GM06990 (cell line): Measurements from ENCODE around the gene ADAM8.

ENCODE experiments used
- DNase-seq: peaks from one replicate; pipeline ENCODE4 v3.0.0-alpha.2; 2011; ENCODE audit not compliant: insufficient read length; ENCODE audit errors: extremely low read depth
- H3K27me3 ChIP-seq: replicated peaks from 2 replicates; pipeline ENCODE4 v1.6.0; 2011; ENCODE audit warnings: low read length; ENCODE audit not compliant: control insufficient read depth, insufficient read depth
- H3K36me3 ChIP-seq: 2 replicates; pipeline ENCODE4 v1.5.1; 2011; ENCODE audit warnings: low read length; ENCODE audit not compliant: control insufficient read depth, insufficient read depth
- H3K4me3 ChIP-seq: replicated peaks from 2 replicates; pipeline ENCODE4 v1.5.1; 2011; ENCODE audit warnings: low read depth, mild to moderate bottlenecking, control low read depth, low read length
- TF ChIP-seq, protein P1 (sequence below): IDR thresholded peaks from 2 replicates; pipeline ENCODE4 v1.5.1; 2011; ENCODE audit warnings: low read length, control low read depth, mild to moderate bottlenecking, inconsistent platforms; ENCODE audit not compliant: insufficient read depth, poor library complexity, severe bottlenecking

Gene ADAM8

DNA sequence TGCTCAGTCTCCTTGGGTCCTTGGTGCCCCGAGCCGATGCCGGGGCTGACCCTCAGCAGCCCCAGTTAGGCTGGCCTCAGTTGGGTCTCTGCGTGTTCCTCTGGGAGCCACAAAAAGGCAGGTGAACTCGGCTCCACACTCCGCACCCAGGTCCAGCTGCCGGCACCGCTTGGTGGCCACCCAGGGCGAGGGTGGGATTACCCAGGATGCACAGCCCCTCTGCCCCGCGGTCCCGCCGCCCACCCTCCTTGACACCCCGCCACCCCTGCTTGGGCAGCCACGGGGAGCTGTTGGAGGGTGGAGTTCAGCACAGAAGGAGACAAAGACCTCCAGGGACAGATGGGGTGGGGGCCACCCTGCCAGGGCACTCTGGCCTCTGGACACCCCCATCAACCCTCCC, 21.3 kb downstream of the ADAM8 start:
- H3K36me3 ChIP-seq = no peaks in the 10 kb centered on the region
- no peak for DNase-seq
- TF ChIP-seq, protein P1, sequence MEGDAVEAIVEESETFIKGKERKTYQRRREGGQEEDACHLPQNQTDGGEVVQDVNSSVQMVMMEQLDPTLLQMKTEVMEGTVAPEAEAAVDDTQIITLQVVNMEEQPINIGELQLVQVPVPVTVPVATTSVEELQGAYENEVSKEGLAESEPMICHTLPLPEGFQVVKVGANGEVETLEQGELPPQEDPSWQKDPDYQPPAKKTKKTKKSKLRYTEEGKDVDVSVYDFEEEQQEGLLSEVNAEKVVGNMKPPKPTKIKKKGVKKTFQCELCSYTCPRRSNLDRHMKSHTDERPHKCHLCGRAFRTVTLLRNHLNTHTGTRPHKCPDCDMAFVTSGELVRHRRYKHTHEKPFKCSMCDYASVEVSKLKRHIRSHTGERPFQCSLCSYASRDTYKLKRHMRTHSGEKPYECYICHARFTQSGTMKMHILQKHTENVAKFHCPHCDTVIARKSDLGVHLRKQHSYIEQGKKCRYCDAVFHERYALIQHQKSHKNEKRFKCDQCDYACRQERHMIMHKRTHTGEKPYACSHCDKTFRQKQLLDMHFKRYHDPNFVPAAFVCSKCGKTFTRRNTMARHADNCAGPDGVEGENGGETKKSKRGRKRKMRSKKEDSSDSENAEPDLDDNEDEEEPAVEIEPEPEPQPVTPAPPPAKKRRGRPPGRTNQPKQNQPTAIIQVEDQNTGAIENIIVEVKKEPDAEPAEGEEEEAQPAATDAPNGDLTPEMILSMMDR = no peak
- H3K27me3 ChIP-seq = no peaks in the 10 kb centered on the region
- no peak overlapping the region for H3K4me3 ChIP-seq

DNA sequence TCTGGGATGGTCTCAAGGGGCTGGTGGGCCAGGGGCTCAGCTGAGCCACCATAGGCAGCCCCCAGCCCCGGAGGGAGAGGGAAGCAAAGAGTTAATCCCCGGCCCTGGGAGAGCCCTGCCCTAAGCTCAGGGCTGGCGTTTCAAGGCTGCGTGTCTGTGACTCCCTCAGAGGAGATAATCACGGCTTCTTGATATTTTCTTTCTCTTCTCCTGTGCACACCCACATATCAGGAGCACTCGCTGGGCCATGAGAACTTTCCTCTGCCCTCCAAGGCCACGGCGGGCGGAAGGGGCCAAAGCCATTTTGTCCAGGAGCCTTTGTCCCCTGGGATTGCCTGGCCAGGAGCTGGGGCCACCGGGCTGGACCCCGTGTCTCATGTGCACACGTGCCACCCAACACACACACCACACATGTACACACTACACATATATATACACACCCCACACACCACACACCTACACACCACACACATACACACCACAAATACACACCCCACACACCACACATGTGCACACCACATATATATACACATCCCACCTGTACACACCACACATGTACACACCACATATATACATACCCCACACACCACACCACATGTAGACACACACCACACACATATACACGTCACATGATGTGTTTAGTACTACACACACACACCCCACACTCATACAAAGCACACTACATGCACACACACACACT, 22.1 kb downstream of the ADAM8 start:
- Histone ChIP-seq H3K27me3 (no peaks in the 10 kb centered on the region; the same call in 1 of the 2 replicates), H3K36me3 (no peaks in the 10 kb centered on the region), H3K4me3 (no peak overlapping the region)
- no peak for DNase-seq
- TF ChIP-seq, protein P1 = no peak

DNA sequence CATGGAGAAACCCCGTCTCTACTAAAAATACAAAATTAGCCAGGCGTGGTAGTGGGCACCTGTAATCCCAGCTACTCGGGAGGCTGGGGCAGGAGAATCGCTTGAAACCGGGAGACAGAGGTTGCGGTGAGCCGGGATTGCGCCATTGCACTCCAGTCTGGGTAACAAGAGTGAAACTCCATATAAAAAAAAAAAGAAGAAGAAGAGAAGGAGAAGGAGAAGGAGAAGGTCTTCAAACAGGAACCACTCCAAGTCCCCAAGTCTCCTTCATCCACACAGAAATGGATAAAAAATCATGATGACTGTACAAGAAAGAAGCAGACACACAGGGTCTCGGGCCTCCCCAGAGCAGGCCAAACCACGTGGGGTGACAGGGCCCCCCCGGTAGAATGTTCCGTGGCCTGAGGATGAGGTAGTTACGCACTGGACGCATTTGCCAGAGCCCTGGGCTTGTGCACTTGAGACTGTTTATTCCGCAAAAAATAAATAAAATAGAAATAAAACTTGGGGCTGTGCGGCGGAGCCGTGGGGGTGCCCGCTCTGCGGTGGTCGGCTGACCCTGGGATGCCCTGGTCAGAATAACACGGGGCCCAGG, 23.2 kb downstream of the ADAM8 start:
- TF ChIP-seq, protein P1 = no peak
- no peak for DNase-seq
- no peaks in the 10 kb centered on the region; the same call in 1 of the 2 replicates for H3K27me3 ChIP-seq
- H3K36me3 ChIP-seq = no peaks in the 10 kb centered on the region
- no peak overlapping the region for H3K4me3 ChIP-seq

DNA sequence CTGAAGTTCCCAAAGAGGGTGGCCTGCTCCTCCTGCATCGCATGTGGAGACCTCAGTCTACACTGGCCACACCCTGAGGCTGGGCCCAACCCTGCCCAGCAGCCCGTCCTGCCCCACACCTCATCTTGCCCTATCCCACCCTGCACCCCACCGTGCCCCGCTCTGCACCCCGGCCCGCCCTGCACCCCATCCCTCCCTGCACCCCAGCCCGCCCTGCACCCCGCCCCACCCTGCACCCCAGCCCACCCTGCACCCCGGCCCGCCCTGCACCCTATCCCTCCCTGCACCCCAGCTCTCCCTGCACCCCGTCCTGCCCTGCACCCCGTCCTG, 24.5 kb downstream of the ADAM8 start:
- H3K4me3 ChIP-seq = no peak overlapping the region
- H3K36me3 ChIP-seq = no peaks in the 10 kb centered on the region
- no peak for DNase-seq
- H3K27me3 ChIP-seq = no peaks in the 10 kb centered on the region; the same call in 1 of the 2 replicates
- TF ChIP-seq, protein P1 = no peak

DNA sequence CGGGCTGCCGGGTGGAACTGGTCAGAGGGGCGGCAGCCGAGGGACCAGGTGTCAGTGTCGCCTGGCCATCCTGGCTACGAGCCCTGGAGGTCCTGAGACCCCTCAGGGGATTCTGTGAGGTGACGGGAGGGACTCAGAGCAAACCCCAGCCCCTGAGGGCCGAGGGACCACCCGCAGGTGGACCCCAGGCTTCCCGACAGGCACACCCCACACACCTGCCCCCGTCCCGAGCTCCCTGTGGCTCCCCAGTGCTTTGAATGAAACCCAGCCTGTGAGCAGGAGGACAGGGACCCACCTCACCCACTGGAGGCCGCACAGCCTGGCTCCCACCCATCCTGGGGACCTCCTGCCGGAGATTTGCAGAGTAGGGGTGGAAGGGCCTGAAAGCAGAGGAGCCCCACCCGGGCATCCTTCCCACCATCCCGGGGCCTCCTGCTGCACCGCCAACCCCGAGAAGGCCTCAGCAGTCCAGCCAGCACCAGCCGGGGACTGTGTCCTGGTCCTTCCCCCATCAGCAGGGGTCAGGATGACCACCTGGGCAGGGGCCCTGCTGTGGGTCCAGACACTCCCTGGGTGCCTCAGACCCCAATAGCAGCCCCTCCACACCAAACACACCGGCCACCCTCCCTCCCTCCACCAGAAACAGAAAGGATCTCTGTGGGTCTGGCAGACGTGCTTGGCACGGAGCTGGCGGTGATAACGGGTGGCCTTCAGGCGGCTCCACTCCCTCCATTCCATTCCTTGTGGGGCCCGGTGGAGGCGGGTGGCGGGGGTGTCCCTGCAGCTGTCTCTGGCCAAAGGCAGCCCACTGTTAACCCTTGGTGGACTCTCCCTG, 25.1 kb downstream of the ADAM8 start:
- Histone ChIP-seq H3K4me3 (no peak overlapping the region), H3K27me3 (no peaks in the 10 kb centered on the region; the same call in 1 of the 2 replicates), H3K36me3 (no peaks in the 10 kb centered on the region)
- DNase-seq = no peak
- TF ChIP-seq, protein P1 = no peak
